ENCODE data around the gene THSD4. TPM values are rescaled to one million over a fixed set of nuclear protein-coding genes. Genes with fewer than 3 reads are reported as not detected.

The THSD4 gene
- total RNA-seq, 1 experiment from 2014 or later, result 36.3 TPM

GRCh38 chr15:71085809-71086208 is 29.5 kb upstream of the THSD4 start:
- DNase-seq (ENCODE audit: unreplicated experiment), result no peak
- Mint-ChIP-seq H3K27me3 (ENCODE audit: insufficient read depth, unreplicated experiment) (no peaks in the 10 kb centered on the region), H3K27ac (ENCODE audit: low read depth, unreplicated experiment) (no peak overlapping the region), H3K4me3 (ENCODE audit: unreplicated experiment) (no peak overlapping the region), H3K4me1 (ENCODE audit: insufficient read depth, unreplicated experiment) (no peaks in the 10 kb centered on the region), H3K9me3 (ENCODE audit: unreplicated experiment) (peaks cover 14% of the 10 kb centered on the region), H3K36me3 (ENCODE audit: insufficient read depth, unreplicated experiment) (peaks cover 6% of the 10 kb centered on the region)
- intact Hi-C loops (cut with micrococcal nuclease), result no loop called here
- POLR2A ChIA-PET, result no interaction called here
- CTCF ChIA-PET, result interaction anchor here (0.8 kb wide), 1 partner anchor 36 kb away, joined by 3 read pairs; no protein-coding TSS in a partner anchor
- no TSS peak for BruUV-seq (replicated peaks)
- no peak for TF ChIP-seq CTCF (IDR thresholded peaks at IDR 0.05; ENCODE audit: unreplicated experiment)

GRCh38 chr15:71088155-71088554 is 27.1 kb upstream of the THSD4 start:
- POLR2A ChIA-PET, result interaction anchor here (0.6 kb wide), 1 partner anchor 597 kb away, joined by 3 read pairs; no protein-coding TSS in a partner anchor
- Mint-ChIP-seq H3K27me3 (ENCODE audit: insufficient read depth, unreplicated experiment) (no peaks in the 10 kb centered on the region), H3K4me3 (ENCODE audit: unreplicated experiment) (no peak overlapping the region), H3K27ac (ENCODE audit: low read depth, unreplicated experiment) (no peak overlapping the region), H3K9me3 (ENCODE audit: unreplicated experiment) (peaks cover 14% of the 10 kb centered on the region), H3K36me3 (ENCODE audit: insufficient read depth, unreplicated experiment) (peaks cover 6% of the 10 kb centered on the region), H3K4me1 (ENCODE audit: insufficient read depth, unreplicated experiment) (peaks cover 4% of the 10 kb centered on the region)
- CTCF ChIA-PET, result no interaction called here
- intact Hi-C loops (cut with micrococcal nuclease), result no loop called here
- no peak for TF ChIP-seq CTCF (IDR thresholded peaks at IDR 0.05; ENCODE audit: unreplicated experiment)
- no TSS peak for BruUV-seq (replicated peaks)
- no peak for DNase-seq (ENCODE audit: unreplicated experiment)

GRCh38 chr15:71088683-71089082 is 26.6 kb upstream of the THSD4 start:
- TF ChIP-seq CTCF (IDR thresholded peaks at IDR 0.05; ENCODE audit: unreplicated experiment), result no peak
- Mint-ChIP-seq H3K27ac (ENCODE audit: low read depth, unreplicated experiment) (no peak overlapping the region), H3K4me1 (ENCODE audit: insufficient read depth, unreplicated experiment) (peaks cover 9% of the 10 kb centered on the region), H3K4me3 (ENCODE audit: unreplicated experiment) (no peak overlapping the region), H3K27me3 (ENCODE audit: insufficient read depth, unreplicated experiment) (no peaks in the 10 kb centered on the region), H3K9me3 (ENCODE audit: unreplicated experiment) (peaks cover 14% of the 10 kb centered on the region), H3K36me3 (ENCODE audit: insufficient read depth, unreplicated experiment) (peaks cover 3% of the 10 kb centered on the region)
- POLR2A ChIA-PET, result no interaction called here
- no peak for DNase-seq (ENCODE audit: unreplicated experiment)
- CTCF ChIA-PET, result interaction anchor here (0.6 kb wide), 1 partner anchor 1055 kb away, joined by 5 read pairs; no protein-coding TSS in a partner anchor
- BruUV-seq (replicated peaks), result no TSS peak
- intact Hi-C loops (cut with micrococcal nuclease), result no loop called here

GRCh38 chr15:71089801-71090200 is 25.5 kb upstream of the THSD4 start:
- POLR2A ChIA-PET, result interaction anchor here (0.5 kb wide), 1 partner anchor 17 kb away, joined by 3 read pairs; no protein-coding TSS in a partner anchor
- TF ChIP-seq CTCF (IDR thresholded peaks at IDR 0.05; ENCODE audit: unreplicated experiment), result no peak
- DNase-seq (ENCODE audit: unreplicated experiment), result no peak
- intact Hi-C loops (cut with micrococcal nuclease), result no loop called here
- H3K27ac Mint-ChIP-seq (ENCODE audit: low read depth, unreplicated experiment), result no peak overlapping the region
- peaks cover 13% of the 10 kb centered on the region for H3K4me1 Mint-ChIP-seq (ENCODE audit: insufficient read depth, unreplicated experiment)
- BruUV-seq (replicated peaks), result no TSS peak
- no peak overlapping the region for H3K4me3 Mint-ChIP-seq (ENCODE audit: unreplicated experiment)
- no peaks in the 10 kb centered on the region for H3K27me3 Mint-ChIP-seq (ENCODE audit: insufficient read depth, unreplicated experiment)
- CTCF ChIA-PET, result no interaction called here
- no peaks in the 10 kb centered on the region for H3K36me3 Mint-ChIP-seq (ENCODE audit: insufficient read depth, unreplicated experiment)
- peaks cover 14% of the 10 kb centered on the region for H3K9me3 Mint-ChIP-seq (ENCODE audit: unreplicated experiment)

Data from MCF 10A (cell line).